ENCODE results near the gene BATF3.

GRCh38 chr1:212645546-212646543 lies 53.8 kb downstream of the BATF3 start:
- TF ChIP-seq CTCF (conservative IDR thresholded peaks at IDR 0.05 in 1 of 2, IDR thresholded peaks at IDR 0.05 in 1 of 2; ENCODE audit: extremely low read depth in 1 of 2, insufficient read depth in 1 of 2, low read depth in 1 of 2, low read length in 2 of 2), result no peak
- no peak for TF ChIP-seq EZH2 (IDR thresholded peaks at IDR 0.05; ENCODE audit: borderline replicate concordance, low read length)
